PC-3 (cell line): ENCODE results near the gene HUS1.

ENCODE experiments used
- EZH2 ChIP-seq: fragments of 300-600 bp; sonication (generic); IDR thresholded peaks from one replicate; pipeline ENCODE4 v1.6.1; 2017; ENCODE audit warnings: antibody characterized with exemption, mild to moderate bottlenecking, low read length; ENCODE audit not compliant: unreplicated experiment
- TF ChIP-seq, protein P1 (sequence below): fragments of 300-600 bp; sonication (generic); conservative IDR thresholded peaks from 2 replicates; pipeline ENCODE4 v1.5.1; 2017; ENCODE audit warnings: antibody characterized with exemption, low read depth, mild to moderate bottlenecking, low read length

DNA sequence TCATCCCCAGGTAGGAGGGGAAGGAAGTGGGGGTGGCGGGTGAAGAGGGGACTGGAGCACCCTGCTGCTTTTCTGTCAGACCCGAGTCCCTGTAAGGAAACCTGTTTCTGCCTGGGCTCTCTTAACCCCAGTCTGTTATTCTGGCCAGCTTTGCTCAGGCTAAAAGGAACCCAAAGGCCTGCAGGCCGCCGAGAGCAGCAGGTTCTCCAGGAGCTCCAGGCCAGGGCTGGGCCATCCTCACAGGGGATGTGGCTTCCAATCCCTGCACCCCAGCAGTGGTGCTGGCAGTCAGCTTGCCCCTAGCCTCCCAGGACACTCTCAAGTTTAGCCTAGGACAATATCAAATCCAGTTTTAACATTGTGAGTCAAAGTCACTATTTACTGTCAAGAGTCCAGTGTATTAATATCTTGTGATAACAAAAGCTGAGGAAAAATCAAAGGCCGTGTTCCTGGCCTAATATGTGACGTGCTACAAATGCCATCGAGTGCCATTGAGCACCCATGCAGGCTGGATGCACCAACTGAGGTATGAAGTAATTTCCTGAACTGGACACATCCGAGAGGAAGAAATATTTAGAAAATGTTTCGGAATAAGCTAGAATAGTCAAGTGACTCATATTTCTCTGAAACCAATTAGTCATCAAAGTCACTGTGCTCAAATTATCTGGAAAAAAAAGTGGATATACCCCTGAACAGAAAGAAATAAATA, 38.1 kb downstream of the HUS1 start:
- TF ChIP-seq, protein P1, sequence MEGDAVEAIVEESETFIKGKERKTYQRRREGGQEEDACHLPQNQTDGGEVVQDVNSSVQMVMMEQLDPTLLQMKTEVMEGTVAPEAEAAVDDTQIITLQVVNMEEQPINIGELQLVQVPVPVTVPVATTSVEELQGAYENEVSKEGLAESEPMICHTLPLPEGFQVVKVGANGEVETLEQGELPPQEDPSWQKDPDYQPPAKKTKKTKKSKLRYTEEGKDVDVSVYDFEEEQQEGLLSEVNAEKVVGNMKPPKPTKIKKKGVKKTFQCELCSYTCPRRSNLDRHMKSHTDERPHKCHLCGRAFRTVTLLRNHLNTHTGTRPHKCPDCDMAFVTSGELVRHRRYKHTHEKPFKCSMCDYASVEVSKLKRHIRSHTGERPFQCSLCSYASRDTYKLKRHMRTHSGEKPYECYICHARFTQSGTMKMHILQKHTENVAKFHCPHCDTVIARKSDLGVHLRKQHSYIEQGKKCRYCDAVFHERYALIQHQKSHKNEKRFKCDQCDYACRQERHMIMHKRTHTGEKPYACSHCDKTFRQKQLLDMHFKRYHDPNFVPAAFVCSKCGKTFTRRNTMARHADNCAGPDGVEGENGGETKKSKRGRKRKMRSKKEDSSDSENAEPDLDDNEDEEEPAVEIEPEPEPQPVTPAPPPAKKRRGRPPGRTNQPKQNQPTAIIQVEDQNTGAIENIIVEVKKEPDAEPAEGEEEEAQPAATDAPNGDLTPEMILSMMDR, result no peak
- TF ChIP-seq EZH2, result no peak
